GDM1 (cell line): ENCODE data around the gene CYP26B1.

ENCODE experiments used
- DNase-seq: peaks from one replicate; lab custom pipeline; 2025; lab: John Stamatoyannopoulos, UW

CYP26B1 gene, protein sequence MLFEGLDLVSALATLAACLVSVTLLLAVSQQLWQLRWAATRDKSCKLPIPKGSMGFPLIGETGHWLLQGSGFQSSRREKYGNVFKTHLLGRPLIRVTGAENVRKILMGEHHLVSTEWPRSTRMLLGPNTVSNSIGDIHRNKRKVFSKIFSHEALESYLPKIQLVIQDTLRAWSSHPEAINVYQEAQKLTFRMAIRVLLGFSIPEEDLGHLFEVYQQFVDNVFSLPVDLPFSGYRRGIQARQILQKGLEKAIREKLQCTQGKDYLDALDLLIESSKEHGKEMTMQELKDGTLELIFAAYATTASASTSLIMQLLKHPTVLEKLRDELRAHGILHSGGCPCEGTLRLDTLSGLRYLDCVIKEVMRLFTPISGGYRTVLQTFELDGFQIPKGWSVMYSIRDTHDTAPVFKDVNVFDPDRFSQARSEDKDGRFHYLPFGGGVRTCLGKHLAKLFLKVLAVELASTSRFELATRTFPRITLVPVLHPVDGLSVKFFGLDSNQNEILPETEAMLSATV

DNA sequence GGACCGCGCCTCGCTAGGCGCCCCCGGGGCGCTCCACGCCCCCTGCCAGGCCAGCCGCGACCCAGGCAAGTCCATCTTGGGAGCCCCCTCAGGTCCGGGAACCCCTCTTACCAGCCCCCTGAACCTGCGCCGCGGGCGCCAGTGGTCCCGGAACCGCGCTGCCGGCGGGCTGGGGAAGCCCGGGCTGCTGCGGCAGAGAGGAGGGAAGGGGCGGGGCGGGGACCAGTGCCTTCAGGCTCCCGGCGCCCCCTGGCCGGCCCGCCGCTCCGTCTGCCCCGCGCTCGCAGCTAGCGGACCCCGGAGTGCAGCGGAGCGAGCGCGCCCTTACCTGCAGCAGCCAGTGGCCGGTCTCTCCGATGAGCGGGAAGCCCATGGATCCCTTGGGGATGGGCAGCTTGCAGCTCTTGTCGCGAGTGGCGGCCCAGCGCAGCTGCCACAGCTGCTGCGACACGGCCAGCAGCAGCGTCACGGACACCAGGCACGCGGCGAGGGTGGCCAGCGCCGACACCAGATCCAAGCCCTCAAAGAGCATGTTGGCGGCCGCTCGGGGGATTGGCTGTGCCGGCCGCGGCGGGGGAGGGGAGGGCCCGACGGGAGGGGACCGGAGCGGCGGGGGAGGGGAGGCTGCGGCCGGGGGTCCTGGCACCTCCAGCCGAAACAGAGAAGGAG is at the start of gene CYP26B1:
TSS of gene CYP26B1 (minus strand) at position 560 of the 669 bp plus-strand sequence. CDS start at position 532, 28 bp downstream.
- no peak for DNase-seq

DNA sequence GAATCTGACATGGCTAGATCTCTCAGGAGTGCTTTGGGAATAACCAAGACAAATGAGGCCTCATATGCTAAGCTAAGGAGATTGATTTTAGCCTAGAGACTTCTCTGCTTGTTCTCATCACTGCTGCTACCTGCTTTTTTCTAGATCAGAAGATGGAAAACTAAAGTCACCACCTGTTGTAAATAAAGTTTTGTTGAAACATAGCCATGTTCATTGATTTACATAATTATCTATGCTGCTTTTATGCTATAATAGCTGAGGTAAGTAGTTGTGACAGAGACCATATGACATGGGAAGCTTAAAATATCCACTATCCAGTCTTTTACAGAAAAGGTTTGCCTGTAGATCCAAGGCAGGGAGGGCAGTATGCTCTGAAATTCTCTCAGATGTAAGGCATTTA is 46.1 kb upstream of the CYP26B1 start:
- no peak for DNase-seq

DNA sequence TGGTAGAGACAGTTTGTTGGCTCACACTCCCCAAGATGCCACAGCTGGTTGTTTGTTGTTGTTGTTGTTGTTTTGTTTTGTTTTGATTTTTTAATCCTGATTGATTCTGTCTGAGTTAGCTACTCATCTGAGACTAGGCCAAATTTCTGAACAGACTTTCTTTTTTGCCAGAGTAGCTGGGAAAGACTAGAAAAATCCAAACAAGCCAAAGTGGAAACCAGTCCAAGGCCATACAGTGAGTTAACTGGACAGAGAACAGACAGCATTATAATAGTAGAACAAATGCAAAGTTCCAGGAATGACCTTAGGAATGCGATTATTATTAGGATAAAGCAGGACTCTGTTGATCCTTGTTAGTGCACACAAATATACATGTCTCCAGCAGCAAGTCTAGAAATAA is 43.8 kb upstream of the CYP26B1 start:
- DNase-seq, result no peak

DNA sequence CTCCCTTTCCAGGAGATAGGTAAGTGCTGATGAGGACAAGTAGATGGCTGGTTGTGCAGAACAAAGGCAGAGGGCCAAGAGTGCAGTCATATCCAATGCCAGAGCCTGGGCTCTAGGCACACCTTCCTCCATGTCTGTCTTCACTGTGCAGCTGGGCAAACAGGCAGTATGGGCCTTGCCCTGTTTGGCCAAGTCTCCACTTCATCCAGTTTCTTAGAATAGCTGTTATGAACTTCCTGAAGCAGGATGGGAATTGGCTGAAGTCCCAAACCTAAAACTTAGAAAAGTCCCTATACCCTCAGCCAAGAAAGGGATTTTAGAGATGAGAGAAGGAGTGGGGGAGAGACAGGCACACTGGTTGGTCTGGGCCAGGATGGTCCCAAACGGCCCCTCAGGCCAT is 37.5 kb upstream of the CYP26B1 start:
- DNase-seq, result no peak

DNA sequence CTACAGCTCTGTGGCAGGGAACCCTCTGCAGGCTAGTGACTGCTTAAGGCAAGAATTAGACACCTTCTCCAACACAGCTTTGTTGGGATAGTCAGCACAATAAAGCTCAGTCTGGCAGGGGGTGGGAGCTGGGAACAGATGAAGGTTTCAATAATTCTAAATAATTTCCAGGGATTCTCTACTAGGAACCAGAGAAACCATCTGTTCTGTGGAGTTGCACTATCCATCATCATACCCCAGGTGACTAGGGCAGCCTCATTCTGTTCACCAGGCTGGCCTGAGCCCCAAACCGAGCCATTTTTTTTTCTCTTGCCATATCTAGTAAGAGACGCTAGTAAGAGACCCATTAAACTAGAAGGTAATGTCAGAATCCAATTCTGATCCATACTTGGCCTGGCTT is 35.8 kb upstream of the CYP26B1 start:
- no peak for DNase-seq

DNA sequence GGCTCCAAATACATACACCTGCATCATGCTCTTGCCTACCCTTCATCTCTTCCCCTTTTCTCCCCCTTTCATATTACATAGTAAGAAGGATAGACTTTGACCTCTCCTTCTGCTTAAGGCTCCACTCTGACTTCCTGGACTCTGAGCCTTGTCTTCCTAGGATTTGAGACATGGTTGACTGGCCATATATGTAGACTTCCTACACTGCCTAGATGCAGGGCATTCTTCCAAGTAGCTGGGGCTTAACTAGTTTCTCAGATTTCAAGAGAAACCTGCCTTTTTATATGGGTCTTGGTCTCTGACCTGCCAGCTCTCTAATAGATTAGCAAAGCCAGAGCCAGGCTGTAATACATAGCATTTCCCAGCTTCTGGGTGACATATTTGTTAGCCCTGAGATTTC is 35.4 kb upstream of the CYP26B1 start:
- DNase-seq, result no peak

DNA sequence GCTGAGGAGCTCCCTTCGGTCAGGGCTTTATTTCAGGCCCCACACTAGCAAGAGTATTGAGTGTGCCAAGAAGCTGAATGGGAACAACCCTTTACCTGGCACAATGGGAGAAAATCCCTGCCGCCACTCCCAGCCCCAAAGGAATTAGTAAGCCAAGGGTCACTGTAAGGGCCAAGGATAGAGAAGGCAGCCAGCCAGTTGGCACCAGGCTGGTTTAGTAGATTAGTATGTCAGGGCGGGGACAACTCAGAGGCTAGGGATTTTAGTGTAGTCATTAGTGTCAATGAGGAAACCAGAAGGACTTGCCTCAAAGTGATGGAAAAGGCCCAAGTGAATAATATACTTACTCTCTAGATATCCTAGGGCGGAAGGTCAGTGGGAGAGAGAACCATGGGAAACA is 34.9 kb upstream of the CYP26B1 start:
- DNase-seq, result no peak

DNA sequence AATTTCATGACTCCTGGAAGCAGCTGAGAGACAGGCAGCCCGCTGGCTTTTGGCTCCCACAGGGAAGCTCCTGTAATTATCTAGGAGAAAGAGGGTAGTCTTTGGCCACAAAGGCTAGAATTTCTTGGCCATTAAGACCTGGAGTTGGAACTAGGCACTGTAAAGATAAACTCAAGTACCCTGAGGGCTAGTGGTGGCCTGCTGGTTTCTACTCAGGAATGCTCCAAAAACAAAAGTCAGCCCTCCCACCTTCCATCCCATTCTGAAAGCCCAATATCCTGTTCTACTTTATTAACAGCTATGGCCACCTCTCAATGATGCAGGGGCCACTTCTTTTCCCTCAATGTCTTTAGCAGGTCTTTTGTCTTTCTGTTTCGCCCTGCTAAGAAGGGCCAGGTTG is 34.0 kb upstream of the CYP26B1 start:
- DNase-seq, result no peak

DNA sequence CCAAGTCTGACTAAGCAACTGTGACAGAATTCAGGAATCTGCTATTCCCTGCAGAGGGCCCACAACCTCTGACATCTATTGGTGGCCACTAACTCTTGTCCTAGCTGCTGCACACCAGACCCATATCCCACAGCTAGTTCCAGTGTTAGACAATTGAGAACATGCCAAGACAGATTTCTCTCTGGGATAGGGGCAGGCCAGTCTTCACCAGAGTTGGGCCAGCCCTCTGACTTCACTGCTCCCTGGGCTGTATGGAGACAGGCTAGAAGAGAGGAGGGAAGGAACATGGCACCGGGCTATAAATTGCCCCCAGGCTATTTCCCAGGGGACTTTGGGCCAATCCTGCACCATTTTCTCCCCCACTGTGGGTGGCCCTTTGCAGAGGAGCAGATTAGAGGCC is 32.7 kb upstream of the CYP26B1 start:
- no peak for DNase-seq

DNA sequence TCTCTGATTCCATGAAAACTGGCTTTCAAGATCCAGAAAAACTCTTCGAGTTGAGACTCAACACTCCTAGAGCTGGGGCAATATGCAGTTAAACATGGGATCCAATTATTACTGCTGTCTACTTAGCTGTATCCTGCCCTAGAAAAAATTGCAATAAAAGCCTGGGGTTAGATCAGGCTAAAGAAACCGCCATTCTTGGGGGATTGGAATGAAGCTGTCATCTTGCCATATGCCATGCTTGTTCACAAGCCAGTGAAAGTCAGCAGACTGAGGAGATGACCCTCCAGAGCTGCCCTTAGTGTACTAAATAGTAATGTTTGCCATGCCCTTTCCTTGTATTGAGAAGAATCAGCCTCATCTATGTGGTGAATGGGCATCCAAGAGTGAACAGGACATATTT is 30.9 kb upstream of the CYP26B1 start:
- no peak for DNase-seq

DNA sequence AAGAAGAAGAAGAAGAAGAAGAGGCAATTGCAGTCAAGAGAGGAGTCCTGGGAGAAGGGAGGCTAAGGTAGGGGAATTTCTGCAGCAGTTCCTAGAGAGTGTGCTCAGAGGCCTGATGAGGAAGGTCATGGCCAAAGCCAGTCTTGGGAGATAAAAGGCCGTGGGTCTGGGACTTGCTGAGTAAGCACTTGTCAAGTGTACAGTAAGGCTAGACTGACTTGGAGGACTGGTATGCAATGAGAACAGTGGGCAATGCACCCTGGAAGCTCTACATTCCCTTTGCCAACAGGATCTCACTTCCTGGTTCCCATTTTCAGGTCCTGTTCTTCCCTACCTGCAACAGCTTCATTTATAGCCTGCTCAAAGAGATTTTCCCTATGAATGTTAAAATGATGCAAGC is 28.6 kb upstream of the CYP26B1 start:
- no peak for DNase-seq

DNA sequence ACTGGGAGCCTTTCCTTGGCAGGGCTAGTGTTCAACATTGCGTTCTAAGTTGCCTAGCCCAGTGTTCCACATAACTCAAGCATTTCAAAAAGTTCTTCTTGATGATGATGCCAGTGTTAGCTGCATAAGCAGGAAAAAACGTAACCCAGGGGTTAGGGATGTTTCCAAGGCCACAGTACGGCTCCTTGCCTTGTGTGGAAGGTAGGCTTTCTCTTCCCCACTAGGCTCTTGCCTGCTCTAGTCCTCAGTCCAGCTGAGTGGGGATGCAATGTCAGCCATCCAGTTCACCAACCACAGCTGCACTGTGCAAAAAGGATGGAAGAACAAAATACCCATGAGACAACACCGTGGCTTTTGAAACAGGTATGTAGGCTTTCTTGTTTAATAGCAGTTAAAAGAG is 28.0 kb upstream of the CYP26B1 start:
- DNase-seq, result no peak

DNA sequence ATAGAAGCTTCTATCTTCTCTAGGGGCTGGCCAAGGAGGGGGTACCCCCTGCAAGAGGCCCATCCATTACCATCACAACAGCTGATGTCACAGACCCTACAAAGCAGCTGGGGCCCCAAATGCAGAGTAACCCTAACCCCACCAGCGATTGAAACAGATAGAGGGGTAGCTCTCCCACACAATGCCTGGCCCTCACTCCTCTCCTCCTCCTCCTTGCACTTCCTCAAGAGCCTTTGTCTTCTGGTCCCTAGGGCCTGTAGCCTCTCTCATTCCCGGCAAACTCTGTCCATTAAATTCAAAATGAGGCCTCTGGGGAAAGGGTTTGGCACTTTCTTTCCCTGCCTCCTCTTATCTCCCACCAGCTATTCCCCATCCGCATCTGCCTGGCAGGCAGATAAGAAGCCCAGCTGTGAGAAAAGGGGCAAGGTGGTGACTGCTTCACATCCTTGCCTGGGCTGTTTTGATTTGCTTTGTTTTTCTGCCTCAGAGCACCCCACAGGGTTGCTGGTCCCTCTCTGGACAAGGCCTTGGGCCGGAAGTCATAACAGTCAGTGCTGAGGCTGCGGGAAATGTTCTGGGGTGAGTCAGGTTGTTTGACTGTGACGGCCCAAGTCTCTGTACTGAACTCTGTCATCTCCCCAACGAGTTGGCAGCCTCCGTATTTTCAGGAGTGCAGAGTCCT is 26.1 kb upstream of the CYP26B1 start:
- no peak for DNase-seq

DNA sequence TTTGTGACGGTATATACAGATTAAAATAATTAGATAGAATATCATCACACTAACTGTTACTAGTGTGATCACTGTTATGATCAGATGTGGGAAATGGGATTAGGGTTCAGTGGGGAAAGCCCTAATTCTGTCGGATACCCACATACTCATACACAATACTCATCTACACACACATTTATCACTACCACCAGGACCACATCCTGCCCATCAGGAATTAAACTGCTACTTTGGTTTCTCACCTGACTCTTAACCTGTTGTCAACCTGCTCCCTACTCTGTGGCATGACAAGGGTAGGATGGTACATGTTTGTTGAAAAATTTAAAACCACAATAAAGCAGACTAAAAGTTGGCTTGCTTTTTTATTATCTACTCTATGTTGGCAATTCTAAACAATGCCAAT is 24.8 kb upstream of the CYP26B1 start:
- DNase-seq, result no peak

DNA sequence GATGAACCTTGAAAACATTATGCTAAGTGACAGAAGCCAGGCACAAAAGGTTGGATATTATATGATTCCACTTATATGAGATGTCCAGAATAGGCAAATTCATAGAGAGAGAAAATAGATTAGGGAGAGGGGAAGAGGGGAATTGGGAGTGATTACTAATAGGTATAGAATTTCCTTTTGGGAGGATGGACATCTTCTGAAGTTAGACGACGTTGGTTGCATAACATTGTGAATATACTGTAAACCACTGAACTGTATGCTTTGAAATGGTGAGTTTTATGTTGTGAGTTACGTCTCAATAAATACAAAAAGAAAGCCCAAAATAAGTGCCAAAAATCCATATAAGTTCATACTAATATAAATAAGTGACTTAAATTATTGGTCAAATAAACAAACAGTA is 18.6 kb upstream of the CYP26B1 start:
- no peak for DNase-seq

DNA sequence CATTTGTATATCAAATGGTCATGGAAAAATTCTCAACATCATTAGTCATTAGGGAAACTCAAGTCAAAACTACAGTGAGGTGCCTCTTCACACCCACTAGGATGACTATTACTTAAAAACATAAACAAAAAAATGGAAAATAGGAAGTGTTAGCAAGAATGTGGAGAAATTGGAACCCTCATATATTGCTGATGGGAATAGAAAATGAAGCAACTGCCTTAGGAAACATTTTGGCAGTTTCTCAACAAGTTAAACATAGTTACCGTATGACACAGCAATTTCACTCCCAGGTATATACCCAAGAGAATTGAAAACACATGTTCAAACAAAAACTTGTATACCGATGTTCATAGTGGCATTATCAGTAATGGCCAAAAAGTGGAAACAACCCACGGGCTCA is 18.1 kb upstream of the CYP26B1 start:
- no peak for DNase-seq

DNA sequence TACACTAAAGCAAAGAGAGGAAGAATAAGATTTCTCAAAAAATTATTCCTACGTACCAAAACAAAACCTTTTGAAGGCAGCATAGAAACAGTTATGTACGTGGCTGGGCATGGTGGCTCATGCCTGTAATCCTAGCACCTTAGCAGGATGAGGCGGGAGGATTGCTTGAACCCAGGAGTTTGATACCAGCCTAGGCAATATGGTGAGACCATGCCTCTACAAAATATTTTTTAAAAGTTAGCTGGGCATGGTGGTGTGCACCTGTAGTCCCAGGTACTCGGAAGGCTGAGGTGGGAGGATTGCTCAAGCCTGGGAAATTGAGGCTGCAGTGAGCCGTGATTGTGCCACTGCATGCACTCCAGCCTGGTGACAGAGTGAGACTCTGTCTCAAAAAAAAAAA is 14.9 kb upstream of the CYP26B1 start:
- DNase-seq, result no peak

DNA sequence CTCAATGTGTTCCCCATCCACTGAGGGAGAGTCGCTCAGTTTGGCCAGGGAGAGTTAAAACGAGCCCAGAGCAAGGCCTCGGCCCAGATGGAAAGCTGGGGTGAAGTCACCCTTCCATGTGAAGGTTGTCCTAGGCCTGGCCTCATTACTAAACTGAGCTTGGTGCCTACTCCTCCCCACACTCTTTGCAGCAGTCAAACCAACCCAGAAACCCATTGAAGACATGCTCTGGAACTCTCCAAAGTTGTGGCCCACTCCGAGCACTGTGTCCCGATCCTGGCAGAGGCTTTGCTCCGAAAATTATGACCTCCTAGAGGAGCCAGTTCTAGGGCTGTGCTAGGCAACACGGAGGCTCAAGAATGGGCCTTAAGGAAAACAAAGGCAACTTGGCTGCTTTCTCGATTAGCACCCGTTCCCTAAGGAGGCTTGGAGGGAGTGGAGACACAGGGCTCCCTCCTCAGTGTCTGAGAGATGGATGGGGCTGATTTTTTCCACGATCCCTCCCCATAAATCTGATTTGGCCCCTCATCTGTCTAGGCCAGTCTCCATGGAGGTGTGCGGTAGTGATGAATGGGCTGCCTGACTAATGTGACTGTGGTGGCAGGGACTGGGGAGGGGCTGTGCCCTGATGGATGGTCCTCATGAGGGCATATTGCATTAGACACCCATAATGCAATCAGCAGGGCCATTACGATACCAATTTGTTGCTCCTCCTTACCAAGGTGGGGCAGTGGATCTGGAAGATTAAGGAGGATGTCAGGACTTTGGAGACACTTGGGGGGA is 11.7 kb upstream of the CYP26B1 start:
- no peak for DNase-seq

DNA sequence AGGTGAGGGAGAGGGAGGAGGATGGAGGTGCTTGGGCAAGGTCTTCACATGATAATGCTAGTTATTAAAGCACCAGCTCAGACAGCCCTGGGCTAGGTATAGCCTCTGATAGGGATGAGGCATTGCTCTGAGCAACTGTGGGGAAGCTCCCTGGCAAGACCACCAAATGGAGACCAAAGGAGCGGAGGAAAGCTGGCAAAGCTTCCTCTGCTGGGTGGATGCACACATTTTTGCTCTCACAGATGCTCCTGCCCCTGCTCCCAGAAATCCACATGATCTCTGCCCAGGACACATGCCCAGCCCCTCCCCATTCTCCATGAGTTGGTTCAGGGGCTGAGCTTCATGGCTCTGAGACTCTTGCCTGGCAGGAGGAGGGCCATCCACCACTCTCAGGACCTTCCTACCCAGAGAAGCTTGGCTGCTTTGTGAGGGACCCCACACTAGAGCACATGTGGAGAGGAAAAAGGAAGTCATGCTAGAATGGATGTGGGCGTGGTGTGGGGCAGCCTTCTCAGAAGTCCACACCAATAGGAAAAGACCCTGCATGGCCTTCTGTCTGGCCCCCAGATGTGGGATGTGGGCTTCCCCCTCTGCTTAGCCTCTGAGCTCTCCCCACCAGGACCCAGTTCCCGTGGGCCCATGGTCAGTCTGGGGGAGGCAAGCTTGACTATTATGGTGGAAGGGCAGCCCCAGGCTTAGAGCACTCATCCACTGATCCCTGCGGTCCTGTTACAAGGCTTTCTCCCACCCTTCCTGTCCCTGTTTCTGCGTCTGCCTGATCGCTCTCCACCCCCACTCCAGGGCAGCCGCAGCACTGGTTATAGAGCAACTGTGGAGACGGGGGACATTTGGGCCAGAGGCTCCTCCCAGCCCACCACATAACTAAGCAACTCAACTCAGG is 10.5 kb upstream of the CYP26B1 start:
- DNase-seq, result no peak

DNA sequence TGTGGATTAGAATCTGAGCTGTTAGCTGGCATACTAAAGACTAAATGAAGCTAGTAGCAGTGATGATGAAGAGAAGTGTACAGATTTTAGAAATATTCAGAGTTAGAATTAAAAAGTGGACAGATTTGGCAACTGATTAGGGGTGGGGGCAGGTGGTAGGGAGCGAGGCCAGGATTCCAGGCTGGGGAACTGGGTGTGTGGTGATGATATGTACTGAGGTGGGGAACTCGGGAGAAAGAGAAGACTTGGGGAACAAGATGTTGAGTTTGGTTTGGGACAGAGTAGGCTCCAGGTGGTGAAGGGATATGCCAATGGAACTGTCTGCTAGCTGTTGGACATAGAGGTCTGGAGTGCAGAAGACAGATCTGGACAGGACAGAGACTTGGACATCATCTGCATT is 9.2 kb upstream of the CYP26B1 start:
- no peak for DNase-seq

DNA sequence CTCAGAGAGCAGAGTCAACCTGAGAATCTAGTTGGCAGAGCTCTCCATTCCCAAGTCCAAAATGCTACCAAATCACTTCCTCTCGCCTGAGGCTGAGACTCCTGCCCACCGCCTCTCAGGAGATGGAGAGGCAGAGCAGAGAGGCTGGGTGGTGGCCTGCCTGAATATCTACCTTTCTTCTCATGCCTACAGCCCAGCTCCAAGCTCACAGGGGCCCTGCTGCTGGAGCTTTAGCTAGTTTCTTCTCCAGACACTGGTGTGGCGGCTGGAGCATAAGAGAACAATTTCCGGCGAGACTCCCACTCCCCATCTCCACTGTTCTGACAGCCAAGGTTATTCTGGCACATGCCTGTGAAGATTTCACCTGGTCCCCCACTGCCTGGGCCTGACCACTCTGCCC is 8.1 kb upstream of the CYP26B1 start:
- no peak for DNase-seq
